ENCODE measurements around the gene LMNB1. TPM values are rescaled to one million over a fixed set of nuclear protein-coding genes. Genes with fewer than 3 reads are reported as not detected.

Gene LMNB1
- total RNA-seq, 1 experiment from 2014 or later: 150 TPM

- H3K4me2 ChIP-seq (ENCODE audit: low read length): no peak overlapping the region
- H3K9ac ChIP-seq (ENCODE audit: low read length): no peak overlapping the region
- ChIA-PET POLR2A (no interaction called here), CTCF (no interaction called here), RAD21 (ENCODE audit: low non-redundant PET in 1 of 2, low total read pairs in 2 of 2, uncharacterized antibody in 2 of 2, unreplicated experiment in 2 of 2) (no interaction called here)
- no peaks in the 10 kb centered on the region for H3K4me1 ChIP-seq (ENCODE audit: control insufficient read depth in 1 of 2, insufficient read depth in 2 of 2, low read length in 2 of 2)
- H3K27me3 ChIP-seq (ENCODE audit: insufficient read depth, low read length): no peaks in the 10 kb centered on the region
- ATAC-seq (no peak), DNase-seq (ENCODE audit: low read depth, low spot score) (no peak)
- peaks cover 5% of the 10 kb centered on the region; the same call in 1 of the 2 replicates for H4K20me1 ChIP-seq (ENCODE audit: insufficient read depth)
- intact Hi-C loops (cut with micrococcal nuclease): no loop called here
- BruUV-seq (replicated peaks): no TSS peak
- no peak overlapping the region for H2AFZ ChIP-seq (ENCODE audit: low read depth, low read length, poor library complexity, severe bottlenecking)
- no peak for TF ChIP-seq POLR2AphosphoS5 (IDR thresholded peaks at IDR 0.05; ENCODE audit: low read depth, low read length)
- TF ChIP-seq EZH2phosphoT487 (IDR thresholded peaks at IDR 0.05; ENCODE audit: borderline replicate concordance): no peak
- TF ChIP-seq CEBPB (IDR thresholded peaks at IDR 0.05; ENCODE audit: low read depth): no peak
- TF ChIP-seq ZFX (IDR thresholded peaks at IDR 0.05): no peak
- TF ChIP-seq, protein P1, sequence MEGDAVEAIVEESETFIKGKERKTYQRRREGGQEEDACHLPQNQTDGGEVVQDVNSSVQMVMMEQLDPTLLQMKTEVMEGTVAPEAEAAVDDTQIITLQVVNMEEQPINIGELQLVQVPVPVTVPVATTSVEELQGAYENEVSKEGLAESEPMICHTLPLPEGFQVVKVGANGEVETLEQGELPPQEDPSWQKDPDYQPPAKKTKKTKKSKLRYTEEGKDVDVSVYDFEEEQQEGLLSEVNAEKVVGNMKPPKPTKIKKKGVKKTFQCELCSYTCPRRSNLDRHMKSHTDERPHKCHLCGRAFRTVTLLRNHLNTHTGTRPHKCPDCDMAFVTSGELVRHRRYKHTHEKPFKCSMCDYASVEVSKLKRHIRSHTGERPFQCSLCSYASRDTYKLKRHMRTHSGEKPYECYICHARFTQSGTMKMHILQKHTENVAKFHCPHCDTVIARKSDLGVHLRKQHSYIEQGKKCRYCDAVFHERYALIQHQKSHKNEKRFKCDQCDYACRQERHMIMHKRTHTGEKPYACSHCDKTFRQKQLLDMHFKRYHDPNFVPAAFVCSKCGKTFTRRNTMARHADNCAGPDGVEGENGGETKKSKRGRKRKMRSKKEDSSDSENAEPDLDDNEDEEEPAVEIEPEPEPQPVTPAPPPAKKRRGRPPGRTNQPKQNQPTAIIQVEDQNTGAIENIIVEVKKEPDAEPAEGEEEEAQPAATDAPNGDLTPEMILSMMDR (IDR thresholded peaks at IDR 0.05 in 2 of 3, conservative IDR thresholded peaks at IDR 0.05 in 1 of 3; ENCODE audit: borderline replicate concordance in 1 of 3, insufficient read depth in 1 of 3, low read depth in 2 of 3, low read length in 2 of 3): no peak
- TF ChIP-seq ELF1 (IDR thresholded peaks at IDR 0.05; ENCODE audit: borderline replicate concordance, low read depth): no peak
- TF ChIP-seq, protein P2, sequence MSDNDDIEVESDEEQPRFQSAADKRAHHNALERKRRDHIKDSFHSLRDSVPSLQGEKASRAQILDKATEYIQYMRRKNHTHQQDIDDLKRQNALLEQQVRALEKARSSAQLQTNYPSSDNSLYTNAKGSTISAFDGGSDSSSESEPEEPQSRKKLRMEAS (IDR thresholded peaks at IDR 0.05): no peak
- TF ChIP-seq, protein P3, sequence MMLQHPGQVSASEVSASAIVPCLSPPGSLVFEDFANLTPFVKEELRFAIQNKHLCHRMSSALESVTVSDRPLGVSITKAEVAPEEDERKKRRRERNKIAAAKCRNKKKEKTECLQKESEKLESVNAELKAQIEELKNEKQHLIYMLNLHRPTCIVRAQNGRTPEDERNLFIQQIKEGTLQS (IDR thresholded peaks at IDR 0.05): no peak
- TF ChIP-seq, protein P4, sequence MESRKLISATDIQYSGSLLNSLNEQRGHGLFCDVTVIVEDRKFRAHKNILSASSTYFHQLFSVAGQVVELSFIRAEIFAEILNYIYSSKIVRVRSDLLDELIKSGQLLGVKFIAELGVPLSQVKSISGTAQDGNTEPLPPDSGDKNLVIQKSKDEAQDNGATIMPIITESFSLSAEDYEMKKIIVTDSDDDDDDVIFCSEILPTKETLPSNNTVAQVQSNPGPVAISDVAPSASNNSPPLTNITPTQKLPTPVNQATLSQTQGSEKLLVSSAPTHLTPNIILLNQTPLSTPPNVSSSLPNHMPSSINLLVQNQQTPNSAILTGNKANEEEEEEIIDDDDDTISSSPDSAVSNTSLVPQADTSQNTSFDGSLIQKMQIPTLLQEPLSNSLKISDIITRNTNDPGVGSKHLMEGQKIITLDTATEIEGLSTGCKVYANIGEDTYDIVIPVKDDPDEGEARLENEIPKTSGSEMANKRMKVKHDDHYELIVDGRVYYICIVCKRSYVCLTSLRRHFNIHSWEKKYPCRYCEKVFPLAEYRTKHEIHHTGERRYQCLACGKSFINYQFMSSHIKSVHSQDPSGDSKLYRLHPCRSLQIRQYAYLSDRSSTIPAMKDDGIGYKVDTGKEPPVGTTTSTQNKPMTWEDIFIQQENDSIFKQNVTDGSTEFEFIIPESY (IDR thresholded peaks at IDR 0.05; ENCODE audit: extremely low read depth, insufficient replicate concordance, low read length): no peak
- TF ChIP-seq EGR1 (IDR thresholded peaks at IDR 0.05; ENCODE audit: low read depth): no peak
- TF ChIP-seq ZNF274 (IDR thresholded peaks at IDR 0.05; ENCODE audit: low read depth, low read length): no peak
- TF ChIP-seq YY1 (IDR thresholded peaks at IDR 0.05; ENCODE audit: extremely low read depth, insufficient replicate concordance, low read depth, low read length): no peak
- TF ChIP-seq EZH2 (IDR thresholded peaks at IDR 0.05): no peak
- TF ChIP-seq, protein P5, sequence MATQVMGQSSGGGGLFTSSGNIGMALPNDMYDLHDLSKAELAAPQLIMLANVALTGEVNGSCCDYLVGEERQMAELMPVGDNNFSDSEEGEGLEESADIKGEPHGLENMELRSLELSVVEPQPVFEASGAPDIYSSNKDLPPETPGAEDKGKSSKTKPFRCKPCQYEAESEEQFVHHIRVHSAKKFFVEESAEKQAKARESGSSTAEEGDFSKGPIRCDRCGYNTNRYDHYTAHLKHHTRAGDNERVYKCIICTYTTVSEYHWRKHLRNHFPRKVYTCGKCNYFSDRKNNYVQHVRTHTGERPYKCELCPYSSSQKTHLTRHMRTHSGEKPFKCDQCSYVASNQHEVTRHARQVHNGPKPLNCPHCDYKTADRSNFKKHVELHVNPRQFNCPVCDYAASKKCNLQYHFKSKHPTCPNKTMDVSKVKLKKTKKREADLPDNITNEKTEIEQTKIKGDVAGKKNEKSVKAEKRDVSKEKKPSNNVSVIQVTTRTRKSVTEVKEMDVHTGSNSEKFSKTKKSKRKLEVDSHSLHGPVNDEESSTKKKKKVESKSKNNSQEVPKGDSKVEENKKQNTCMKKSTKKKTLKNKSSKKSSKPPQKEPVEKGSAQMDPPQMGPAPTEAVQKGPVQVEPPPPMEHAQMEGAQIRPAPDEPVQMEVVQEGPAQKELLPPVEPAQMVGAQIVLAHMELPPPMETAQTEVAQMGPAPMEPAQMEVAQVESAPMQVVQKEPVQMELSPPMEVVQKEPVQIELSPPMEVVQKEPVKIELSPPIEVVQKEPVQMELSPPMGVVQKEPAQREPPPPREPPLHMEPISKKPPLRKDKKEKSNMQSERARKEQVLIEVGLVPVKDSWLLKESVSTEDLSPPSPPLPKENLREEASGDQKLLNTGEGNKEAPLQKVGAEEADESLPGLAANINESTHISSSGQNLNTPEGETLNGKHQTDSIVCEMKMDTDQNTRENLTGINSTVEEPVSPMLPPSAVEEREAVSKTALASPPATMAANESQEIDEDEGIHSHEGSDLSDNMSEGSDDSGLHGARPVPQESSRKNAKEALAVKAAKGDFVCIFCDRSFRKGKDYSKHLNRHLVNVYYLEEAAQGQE (IDR thresholded peaks at IDR 0.05; ENCODE audit: low read depth): no peak
- no peak for TF ChIP-seq POLR2A (IDR thresholded peaks at IDR 0.05; ENCODE audit: borderline replicate concordance, extremely low read depth, insufficient read depth, insufficient read length)
- TF ChIP-seq JUND (IDR thresholded peaks at IDR 0.05): no peak
- H3K9me3 ChIP-seq (ENCODE audit: control insufficient read depth in 1 of 2, insufficient read depth in 1 of 2, low read depth in 1 of 2, low read length in 2 of 2): no peaks in the 10 kb centered on the region
- no peaks in the 10 kb centered on the region for H3K9me2 ChIP-seq (ENCODE audit: insufficient read depth)
- no peak overlapping the region for H3K27ac ChIP-seq (ENCODE audit: low read depth, low read length)
- H3K79me2 ChIP-seq (ENCODE audit: insufficient read depth, low read length): peaks cover 94% of the 10 kb centered on the region
- peaks cover 64 to 81% of the 10 kb centered on the region in 2 experiments for H3K36me3 ChIP-seq (ENCODE audit: control insufficient read depth in 1 of 2, insufficient read depth in 2 of 2, low read length in 2 of 2)
- no peak overlapping the region for H3K4me3 ChIP-seq (replicated peaks in 1 of 2; ENCODE audit: low read depth in 1 of 2, low read length in 2 of 2)
These were observed 49.8 kb downstream of the LMNB1 start for GRCh38 chr5:126826619-126827215.
